DMS153 (cell line): ENCODE results near the gene CYP4F12.
A peak's percentile ranks its signal among the peaks of the same experiment; 100 is the strongest.

ENCODE experiments used
- DNase-seq: peaks from one replicate; lab custom pipeline; 2025; lab: John Stamatoyannopoulos, UW

The CYP4F12 gene

GRCh38 chr19:15702534-15702930, 29.6 kb downstream of the CYP4F12 start:
- peak; percentile 85 for DNase-seq

DNA sequence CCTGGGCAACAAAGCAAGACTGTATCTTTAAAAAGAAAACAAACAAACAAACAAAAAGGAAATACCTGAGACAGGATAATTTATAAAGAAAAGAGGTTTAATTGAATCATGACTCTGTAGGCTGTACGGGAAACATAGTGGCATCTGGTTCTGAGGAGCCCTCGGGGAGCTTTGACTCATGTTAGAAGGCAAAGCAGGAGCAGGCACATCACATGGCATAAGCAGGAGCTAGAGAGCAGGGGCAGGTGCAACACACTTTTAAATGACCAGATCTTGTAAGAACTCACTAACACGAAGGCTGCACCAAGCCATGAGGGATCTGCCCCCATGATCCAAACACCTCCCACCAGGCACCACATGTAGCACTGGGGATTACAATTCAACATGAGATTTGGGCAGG, 41.8 kb downstream of the CYP4F12 start:
- no peak for DNase-seq

- DNase-seq = no peak
Measured at GRCh38 chr19:15715642-15716041, 42.8 kb downstream of the CYP4F12 start.

- no peak for DNase-seq
Measured at GRCh38 chr19:15717809-15718208, 44.9 kb downstream of the CYP4F12 start.

DNA sequence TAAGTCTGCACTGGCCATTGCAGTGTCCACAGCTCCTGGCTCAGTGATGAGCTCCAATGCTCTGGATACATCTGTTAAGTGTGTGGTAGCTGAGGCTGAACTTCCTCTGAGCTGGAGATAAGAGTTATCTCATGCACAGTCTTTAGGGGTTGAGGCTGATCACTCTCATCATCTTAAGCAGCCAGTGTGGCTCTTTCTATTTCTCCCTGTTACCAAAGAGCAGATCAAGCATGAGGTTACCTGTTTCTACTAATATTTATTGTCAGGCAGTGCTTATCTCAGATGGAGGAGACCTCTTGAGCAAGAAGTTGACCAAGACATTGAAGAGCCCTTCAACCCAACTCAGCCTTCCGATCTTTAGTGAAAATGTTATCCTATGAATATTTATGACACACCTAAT, 48.4 kb downstream of the CYP4F12 start:
- no peak for DNase-seq

DNA sequence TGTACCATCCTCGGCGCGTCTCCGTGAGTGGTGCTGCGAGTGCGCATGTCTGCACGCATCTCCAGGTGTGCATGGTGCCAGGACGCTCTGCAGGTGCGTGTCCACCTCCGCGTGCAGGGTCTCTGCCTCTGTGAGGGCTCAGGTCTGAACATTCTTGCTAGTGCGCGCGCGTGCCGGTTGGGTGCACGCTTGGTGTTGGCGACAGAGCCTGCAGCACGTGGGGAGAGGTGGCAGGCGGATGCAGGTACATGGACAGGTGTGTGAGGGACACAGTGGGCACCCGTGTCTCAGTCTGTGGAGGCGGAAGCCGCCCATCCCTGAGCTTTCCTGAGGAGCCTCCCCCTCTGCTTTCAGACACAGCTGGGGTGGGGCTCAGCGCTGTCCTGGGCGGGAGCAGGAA, 50.1 kb downstream of the CYP4F12 start:
- no peak for DNase-seq

- no peak for DNase-seq
Measured at GRCh38 chr19:15727724-15728123, 54.8 kb downstream of the CYP4F12 start, which contains the start of gene OR10H2. Gene OR10H2, plus strand, starts transcription at chr19:15728024. Its CDS starts 20 bp downstream, at chr19:15728044.

GRCh38 chr19:15730538-15730937, 57.7 kb downstream of the CYP4F12 start:
- no peak for DNase-seq

- no peak for DNase-seq
Measured at GRCh38 chr19:15732388-15732787, 59.5 kb downstream of the CYP4F12 start.

- DNase-seq = no peak
Measured at GRCh38 chr19:15733895-15734294, 61.0 kb downstream of the CYP4F12 start.

DNA sequence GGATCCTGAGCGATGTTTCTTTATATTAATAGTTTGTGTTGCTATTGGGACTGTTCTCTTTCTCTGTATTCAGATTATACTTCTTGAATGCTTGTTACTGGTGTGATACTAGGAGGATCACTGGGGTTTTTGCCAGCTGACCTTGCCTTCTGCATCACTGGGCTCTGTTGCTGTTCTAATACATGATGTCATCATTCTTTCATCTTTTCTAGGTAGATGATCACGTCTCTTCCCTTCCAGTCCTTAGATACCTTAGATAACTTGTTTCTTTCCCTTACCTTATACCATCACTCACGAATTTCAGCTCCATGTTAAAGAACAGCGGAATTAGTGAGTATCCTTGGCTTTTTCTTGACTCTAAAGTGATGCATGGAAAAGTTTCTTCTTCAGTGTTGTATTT, 64.8 kb downstream of the CYP4F12 start, which contains the start of gene OR10H3:
Gene OR10H3 (plus strand): TSS at position 264 of the 400 bp plus-strand sequence. CDS start 3,408 bp downstream, outside the sequence.
- no peak for DNase-seq

DNA sequence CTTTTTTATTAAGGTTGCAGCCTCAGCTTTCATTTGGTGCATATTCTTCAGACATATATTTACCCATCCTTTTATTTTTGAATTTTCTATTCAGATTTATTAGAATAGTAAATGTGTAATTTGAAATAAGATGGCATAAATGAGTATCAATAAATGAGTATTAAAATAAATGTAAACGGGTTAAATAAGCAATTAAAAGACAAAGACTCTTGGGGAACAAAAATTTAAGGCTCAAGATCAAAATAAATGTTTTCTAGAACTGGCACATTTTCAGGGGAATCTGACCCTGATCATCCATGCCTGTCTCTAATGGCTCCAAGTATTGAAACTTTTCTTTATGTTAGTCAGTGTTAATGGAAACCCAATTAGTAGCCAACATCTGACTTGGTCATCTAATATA, 67.9 kb downstream of the CYP4F12 start:
- DNase-seq = no peak
